GM19099 (cell line): Measurements from ENCODE around the gene DHX16.

Experiments used
- POLR2A ChIP-seq: IDR thresholded peaks from 3 replicates; pipeline ENCODE4 v1.6.1; 2011; ENCODE audit warnings: low read depth; ENCODE audit not compliant: insufficient read length; ENCODE audit errors: extremely low read depth

Gene DHX16

DNA sequence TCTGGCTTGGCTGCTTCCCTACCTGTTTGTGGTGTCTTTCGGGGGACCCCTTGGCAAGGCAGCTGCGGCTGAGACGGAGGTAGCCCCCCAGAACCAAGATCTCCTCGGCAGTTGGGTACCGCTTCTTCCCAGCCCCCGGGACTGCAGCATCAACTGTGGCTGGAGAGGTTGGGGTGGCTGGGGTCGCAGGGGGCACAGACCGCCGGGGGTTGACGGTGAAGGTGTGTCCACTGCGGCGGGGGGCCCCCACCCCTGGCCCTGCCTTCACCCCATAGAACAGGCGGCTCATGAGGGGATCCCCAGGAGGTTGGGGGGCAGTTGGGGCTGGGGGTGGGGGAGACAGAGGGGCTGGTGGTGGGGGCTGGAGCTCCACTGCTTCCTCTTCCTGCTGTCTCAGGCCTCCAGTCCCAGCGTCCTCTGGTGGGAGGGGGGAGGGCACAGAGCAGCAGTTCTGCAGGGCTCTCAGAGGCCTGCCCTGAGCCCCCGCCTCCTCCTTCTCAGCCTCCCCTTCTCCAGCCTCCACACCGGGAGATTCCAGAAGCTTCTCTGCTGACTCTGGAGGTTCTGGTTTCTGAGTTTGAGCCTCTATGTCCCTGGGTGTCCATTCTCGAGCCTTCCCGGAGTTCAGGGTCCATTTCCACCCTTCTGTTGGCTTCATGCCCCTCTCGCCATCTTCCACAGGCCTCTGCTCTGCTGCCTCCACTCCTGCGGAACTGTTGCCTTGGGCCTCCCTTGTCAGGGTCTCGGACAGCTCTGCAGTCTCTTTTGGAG is 11.8 kb upstream of the DHX16 start:
- TF ChIP-seq POLR2A, result peak; percentile 31

GRCh38 chr6:30683980-30684338 is 11.2 kb upstream of the DHX16 start:
- no peak for TF ChIP-seq POLR2A

- no peak for TF ChIP-seq POLR2A
These were observed 10.6 kb upstream of the DHX16 start for GRCh38 chr6:30683183-30683979.

GRCh38 chr6:30682143-30683117 is 9.6 kb upstream of the DHX16 start:
- TF ChIP-seq POLR2A, result peak; percentile 55

DNA sequence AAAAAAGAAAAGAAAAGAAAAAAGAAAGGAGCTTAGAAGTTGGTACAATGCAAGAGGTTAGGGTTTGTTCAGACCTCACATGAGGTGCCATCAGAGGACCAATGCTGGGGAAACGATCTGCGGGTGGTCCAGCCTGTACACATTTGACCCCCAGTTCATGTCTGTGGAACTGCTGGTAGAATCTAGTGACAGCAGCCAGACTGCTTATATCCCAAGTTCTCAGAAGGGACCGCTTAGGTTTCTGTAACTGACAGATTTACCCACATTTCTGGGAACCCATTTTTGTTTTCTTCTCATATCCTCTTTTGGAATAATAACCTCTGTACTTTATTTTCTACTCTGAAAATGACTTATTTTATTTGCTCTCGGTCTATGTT is 8.9 kb upstream of the DHX16 start:
- no peak for TF ChIP-seq POLR2A

GRCh38 chr6:30679765-30680535 is 7.1 kb upstream of the DHX16 start:
- TF ChIP-seq POLR2A, result no peak

GRCh38 chr6:30678964-30679726 is 6.3 kb upstream of the DHX16 start:
- TF ChIP-seq POLR2A, result no peak

DNA sequence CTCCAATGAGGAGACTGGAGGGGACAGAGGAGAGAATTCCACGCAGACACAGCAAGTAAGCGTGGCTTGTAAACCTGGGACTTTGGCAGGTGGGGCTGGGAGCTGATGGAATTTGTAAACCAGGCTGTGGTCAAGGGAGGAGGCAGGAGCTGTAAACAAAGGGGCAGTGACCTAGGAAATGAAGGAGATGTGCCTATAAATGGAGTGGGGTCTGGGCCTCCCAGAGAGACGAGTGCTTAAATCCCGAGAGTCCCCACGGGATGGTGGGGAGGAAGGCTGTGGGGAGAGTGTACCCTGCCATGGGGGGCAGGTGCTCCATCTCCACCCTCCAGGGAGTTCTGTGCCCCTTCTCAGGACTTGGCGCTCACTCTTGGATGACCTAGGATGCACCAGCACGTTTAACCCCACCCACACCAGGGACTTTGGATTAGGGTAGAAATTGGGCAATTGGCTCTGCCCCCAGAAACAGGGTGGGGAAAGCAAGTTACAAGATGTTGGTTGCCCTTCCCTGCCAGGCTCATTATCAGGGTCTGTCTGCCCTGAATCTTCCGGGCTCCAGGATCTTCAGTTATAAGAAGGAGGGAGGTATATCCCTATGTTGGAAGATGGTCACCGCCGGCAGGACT is 4.0 kb upstream of the DHX16 start:
- TF ChIP-seq POLR2A, result no peak

DNA sequence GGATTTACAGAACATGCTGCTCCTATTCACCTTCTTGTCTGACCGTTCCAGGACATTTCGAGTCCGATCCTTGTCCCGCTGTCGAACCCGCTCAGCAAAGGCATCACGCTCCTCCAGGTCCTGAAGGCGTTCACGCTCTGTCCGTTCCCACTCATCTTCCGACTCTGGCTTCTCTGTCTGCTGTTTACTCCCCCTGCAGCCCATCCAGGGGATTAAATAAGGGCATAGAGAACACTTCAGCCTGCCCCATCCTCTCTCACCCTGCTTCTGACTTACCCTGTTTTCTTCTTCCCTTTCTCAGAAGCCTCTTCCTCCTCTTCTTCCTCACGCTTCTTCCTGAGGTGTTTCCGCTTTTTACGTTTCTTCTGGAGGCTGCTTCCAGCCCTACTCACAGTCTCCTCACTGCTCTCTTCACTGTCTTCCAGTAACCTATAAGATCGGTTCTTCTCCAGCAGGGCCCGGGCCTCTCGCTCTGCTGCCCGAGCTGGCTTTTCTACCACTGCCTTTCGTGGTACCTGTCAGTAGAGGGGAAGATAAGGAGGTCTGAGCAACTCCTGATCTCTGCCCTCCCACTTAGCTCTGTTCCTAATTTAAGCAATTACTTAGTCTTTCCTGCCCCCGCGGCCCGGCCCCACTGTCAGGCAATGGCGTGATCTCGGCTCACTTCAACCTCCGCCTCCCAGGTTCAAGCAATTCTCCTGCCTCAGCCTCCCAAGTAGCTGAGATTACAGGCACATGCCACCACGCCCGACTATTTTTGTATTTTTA is 1.9 kb downstream of the DHX16 start:
- no peak for TF ChIP-seq POLR2A

GRCh38 chr6:30664994-30665767 is 7.6 kb downstream of the DHX16 start:
- TF ChIP-seq POLR2A, result no peak

- TF ChIP-seq POLR2A, result no peak
These were observed 15.4 kb downstream of the DHX16 start for GRCh38 chr6:30657454-30657853.

GRCh38 chr6:30656513-30656912 is 16.3 kb downstream of the DHX16 start:
- TF ChIP-seq POLR2A, result no peak

- no peak for TF ChIP-seq POLR2A
These were observed 17.1 kb downstream of the DHX16 start for GRCh38 chr6:30655743-30656094.
